T-helper 1 cell treated with Interleukin-12 subunit alpha and Interleukin-12 subunit beta and Interleukin-4 antibody, amounts not matched to agents 30 ng/mL and 1 ng/mL, for 36 hours (primary cell): ENCODE data around the gene UPP2. TPM values are rescaled to one million over a fixed set of nuclear protein-coding genes. Genes with fewer than 3 reads are reported as not detected.

ENCODE experiments used
- intact Hi-C: fragments of 100-400 bp; cut with micrococcal nuclease; formaldehyde crosslinking; loops from one replicate; pipeline ENCODE4 v1.15.1; 2024
- total RNA-seq: library from RNA; stranded (reverse); gene quantifications from 2 replicates; pipeline ENCODE4 v1.2.3, GENCODE V29; 2022

UPP2 gene
- total RNA-seq, 1 donor from 2014 or later = 0.07 TPM

- intact Hi-C loops = no loop called here
Observed at GRCh38 chr2:158140201-158140600, 38.5 kb downstream of the UPP2 start.

- intact Hi-C loops = no loop called here
Observed at GRCh38 chr2:158142165-158142564, 40.5 kb downstream of the UPP2 start.

- intact Hi-C loops = no loop called here
Observed at GRCh38 chr2:158142568-158143332, 41.1 kb downstream of the UPP2 start.

DNA sequence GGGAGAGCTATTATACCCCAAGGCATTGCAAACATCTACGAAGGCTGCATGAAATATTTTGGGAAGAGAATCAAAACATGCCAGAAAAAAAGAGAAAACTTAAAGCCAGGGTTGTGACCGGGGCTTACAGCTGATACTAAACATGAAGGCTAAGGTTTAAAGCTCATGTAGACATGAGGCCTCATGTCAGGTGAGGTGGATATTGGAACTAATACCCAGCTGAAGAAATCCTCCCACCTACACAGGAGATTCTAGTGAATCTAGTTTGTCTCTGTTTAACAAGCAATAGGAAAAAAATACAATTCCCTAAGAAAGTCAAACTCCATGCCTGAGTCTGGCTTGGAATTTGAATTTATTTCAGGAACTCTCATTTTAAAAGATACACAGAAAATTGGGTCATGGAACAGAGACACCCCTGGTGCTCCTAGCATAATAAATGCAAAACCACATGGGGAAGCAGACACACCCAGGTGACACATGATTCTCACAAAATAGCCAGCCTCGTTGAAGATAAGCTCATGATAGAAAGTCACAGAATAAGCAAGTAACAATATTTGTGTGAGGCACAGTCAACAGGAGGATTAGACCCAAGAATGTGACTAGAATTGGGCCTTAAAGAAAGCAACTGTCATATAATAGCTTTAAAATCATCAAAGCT is 42.2 kb downstream of the UPP2 start:
- intact Hi-C loops = no loop called here

DNA sequence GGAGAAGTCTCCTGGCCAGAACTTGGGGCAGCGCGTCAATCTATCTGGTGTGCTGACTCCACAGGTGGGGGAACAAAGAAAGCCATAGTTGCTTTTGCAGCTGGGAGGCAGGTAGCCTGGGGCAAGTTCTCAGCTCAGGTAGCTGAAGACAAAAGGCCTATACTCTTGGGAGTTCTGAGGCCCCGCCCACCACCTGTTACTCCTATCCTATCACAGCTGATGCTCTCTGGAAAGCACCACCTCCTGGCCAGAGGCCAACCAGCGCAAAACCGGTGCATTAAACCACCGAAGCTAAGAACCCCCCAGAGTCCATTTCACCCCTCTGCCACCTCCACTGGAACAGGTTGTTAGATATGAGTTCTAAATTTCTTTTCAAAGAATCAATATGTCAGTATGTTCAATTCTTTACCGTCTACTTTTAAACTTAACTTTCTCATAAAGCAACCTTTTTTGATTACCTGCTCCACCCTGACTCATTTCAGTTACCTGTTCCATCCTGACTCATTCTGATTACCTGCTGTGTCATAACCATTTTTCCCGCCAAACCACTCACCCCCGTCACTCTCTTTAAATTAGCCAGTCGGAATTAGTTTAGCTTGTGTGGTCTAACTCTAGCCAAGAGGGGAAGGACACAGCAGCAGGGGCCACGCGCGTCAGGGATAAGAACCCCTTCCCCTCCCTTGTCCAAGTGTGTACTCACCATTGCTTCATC is 43.4 kb downstream of the UPP2 start:
- intact Hi-C loops = no loop called here

DNA sequence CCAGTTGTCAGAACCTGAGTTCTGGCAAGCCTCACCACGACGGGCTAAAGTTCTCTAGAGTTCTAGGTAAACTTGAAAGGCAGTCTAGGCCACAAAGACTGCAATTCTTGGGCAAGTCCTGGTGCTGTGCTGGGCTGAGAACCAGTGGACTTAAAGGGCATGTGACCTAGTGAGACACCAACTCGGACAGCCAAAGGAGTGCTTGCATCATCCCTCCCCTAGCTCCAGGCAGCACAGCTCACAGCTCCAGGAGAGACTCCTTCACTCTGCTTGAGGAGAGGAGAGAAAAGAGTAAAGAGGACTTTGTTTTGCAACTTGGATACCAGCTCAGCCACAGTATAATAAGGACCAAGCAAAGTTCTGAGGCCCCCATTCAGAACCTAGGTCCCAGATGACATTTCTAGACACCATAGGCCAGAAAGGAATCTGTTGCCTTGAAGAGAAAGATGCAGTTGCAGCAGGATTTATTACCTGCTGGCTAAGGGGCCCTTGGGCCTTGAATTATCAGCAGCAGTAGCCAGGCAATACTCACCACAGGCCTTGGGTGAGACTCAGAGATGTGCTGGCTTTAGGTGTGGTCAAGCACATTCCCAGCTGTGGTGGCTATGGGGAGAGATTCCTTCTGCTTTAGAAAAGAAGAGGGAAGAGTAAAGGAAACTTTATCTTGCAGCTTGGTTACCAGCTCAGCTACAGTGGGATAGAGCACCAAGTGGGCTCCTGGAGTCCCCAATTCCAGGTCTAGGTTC is 51.8 kb downstream of the UPP2 start:
- intact Hi-C loops = no loop called here

DNA sequence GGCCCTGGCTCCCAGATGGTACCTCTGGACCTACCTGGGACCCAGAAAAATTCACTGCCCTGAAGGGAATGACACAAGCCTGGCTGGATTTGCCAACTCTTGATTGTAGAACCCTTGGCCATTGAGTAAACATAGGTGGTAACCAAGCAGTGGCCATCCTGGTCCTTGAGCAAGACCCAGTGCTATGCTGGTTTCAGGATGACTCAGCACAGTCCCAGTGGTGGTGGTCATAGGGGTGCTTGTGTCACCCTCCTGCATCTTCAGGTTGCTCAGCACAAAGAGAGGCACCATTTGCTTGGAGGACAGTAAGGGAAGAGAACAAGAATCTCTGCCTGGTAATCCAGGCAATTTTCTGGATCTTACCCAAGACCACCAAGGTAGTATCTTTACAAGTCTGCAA is 52.9 kb downstream of the UPP2 start:
- intact Hi-C loops = no loop called here

- intact Hi-C loops = no loop called here
Observed at GRCh38 chr2:158172719-158173118, 71.0 kb downstream of the UPP2 start.

GRCh38 chr2:158174495-158174894 is 72.8 kb downstream of the UPP2 start:
- intact Hi-C loops = no loop called here

GRCh38 chr2:158174956-158175355 is 73.3 kb downstream of the UPP2 start:
- intact Hi-C loops = no loop called here

DNA sequence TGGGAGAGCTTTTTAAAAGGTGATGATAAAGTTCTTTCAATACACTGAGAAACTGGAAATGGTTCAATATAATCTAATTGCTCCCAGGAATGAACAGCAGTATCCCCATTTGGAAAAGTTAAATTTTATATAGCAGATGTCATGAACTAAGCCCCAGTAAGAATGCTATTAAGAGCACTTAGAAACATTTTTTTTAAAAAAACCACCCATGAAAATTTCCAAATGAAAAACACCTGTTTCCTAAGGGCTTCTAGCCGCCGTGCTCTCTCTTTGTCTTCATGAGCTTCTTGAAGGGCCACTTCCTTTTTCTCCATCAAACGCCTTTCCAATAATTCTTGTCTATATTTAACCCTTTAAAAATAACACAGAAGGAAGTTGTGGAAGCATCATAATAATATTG is 77.0 kb downstream of the UPP2 start:
- intact Hi-C loops = loop anchor here (1.0 kb wide), 1 partner anchor 576 kb away; no protein-coding TSS in a partner anchor

- intact Hi-C loops = loop anchor here (1.0 kb wide), 1 partner anchor 575 kb away; no protein-coding TSS in a partner anchor
Observed at GRCh38 chr2:158179660-158180059, 78.0 kb downstream of the UPP2 start.

GRCh38 chr2:158181171-158181570 is 79.5 kb downstream of the UPP2 start:
- intact Hi-C loops = no loop called here

DNA sequence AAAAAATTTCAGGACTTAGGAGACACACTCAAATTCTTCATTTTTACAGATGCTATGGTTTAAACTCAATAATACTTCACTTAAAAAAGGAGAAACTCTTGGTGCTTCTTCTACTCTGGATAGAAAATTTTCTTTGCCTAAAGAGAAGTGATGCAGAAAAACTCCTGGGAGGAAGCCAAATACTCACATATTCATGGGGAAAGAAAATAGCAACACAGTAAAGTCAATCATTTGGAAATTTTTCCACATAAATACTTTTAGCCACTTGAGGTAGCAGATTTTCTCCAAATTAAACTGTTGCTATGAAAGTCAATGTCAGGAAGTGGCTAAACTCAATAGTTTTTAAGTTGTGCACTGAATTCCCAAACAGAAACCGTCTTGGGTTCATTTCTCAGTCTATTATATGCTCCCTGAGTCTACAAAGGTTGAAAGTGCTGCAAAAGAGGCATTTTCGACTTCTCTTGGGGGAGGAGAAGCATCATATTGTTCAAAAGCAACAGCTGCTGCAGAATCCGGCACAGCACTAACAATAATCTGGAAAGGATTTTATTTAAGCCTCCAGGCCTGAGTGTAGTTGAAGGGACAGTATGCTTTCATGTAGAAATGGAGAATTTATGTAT is 81.1 kb downstream of the UPP2 start:
- intact Hi-C loops = no loop called here

- intact Hi-C loops = no loop called here
Observed at GRCh38 chr2:158184001-158184400, 82.3 kb downstream of the UPP2 start.

DNA sequence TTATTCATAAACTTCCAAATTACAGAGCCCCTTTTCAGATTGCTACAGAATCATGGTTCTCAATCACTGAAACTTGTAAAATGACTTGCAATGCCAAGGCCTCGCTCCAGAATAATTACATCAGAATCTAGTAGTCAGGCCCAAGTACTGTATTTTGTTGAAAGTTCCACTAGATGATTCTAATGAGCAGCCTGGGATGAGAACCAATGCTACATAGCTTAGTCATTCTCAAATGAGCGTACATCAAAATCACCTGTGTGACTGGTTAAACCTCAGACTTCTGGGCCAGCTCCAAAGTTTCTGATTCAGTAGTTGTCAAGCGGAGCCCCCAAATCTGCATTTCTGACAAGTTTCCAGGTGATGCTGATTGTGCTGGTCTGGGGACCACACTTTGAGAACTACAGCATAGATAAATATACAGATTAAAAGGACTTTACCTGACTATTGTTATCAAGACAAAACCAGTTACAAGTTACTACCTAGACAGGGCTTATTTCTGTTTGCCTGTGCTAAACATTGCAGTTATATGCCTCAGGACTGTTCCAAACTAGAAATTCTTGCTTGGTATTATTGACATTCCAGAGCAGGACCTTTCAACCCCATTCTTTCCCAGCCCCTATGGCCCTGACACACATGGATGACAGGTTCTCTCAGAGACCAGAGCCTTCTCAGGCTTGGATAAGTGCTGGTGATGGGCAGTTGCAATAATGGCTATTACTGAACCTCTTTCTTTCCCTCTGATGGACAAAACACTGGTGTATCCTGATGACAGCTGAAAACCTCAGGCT is 83.1 kb downstream of the UPP2 start:
- intact Hi-C loops = no loop called here
